GM19239 (cell line): Measurements from ENCODE around the gene INMT.

Experiments used
- DNase-seq: peaks from one replicate; pipeline ENCODE4 v3.0.0; 2011; ENCODE audit warnings: low spot score; ENCODE audit not compliant: insufficient read length
- FAIRE-seq: peaks from 2 replicates; lab custom pipeline; 2011; peaks lifted over from hg19 to GRCh38; lab: Jason Lieb, UNC

The INMT gene

DNA sequence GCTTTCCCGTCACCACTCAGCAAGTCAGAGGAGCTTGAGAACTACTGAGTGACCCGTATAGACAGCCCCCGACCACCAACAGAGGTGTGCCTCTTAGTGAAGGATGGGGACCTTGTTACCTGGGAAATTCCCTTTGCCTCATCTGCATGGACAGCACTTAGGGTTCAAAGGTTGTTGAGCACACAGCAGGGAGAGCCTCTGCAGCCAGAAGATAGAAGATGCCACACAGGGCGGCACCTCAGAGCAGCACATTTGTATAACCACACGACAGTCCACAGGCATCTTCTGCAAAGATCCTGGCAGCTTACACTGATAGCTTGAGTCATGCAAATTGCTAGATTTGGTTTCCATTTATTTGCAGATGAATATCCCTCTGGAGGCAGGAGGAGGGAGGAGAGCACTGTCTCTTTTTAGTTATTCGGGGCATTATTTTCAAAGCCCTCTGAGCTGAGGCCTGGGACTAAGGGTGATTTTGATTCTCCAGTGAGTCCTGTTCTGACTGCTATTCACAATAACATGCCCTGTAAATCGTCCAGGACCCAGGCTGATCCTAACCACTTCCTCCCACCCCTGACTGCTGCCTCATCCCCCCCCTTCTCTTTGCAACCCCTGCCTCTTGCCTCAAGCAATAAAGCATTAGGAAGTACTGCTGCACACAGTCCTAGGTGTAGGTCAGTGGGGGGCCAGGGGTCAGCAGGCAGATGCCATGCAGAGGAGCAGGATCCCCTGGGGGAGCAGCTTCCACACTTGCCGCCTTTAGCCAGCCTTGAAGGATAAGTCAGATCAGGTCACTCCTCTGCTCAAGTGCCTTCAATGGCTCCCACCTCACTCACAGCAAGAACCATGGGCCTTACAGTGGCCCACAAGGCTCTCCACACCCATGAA, 24.6 kb upstream of the INMT start:
- no peak for DNase-seq
- no peak for FAIRE-seq

- no peak for FAIRE-seq
- DNase-seq: no peak
Observed at GRCh38 chr7:30728591-30729100, 23.3 kb upstream of the INMT start.

GRCh38 chr7:30729642-30730041, 22.3 kb upstream of the INMT start:
- no peak for FAIRE-seq
- DNase-seq: no peak

DNA sequence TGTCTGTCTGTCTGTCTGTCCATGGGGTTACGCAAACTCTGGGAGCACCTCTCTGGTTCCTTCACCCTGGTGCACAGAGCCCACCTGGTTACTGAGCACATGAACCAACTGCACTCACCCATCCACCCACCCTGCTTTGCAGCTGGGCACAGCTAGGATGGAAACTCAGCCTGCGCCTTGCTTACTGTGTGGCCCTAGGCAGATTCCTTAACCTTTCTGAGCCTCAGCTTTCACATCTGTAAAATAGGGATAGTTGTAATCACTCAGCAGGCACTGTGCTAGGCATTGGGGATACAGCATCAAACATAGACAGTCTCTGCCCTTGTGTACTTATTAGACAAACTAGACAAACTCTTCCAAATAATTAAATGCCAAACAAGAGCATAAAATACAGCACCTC, 21.8 kb upstream of the INMT start:
- DNase-seq: no peak

DNA sequence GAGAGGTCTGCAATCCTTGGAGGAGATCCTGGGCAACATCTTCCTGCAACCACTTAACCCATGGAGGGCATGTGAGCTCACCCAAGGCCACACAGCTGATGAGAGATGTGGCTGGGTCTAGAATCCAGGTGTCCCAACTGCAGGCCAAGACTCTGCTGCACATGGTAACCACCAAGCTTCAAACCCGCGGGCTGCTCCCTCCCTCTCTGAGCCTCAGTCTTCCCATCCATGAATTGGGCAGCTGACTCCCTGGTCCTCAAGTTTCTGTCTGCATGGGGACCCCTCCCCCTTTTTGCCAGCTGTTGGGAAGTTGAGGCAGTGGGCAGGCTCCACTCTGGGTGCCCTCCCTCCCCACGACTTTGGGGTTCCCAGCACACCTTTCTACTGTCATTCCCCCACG, 20.9 kb upstream of the INMT start:
- DNase-seq (no peak), FAIRE-seq (no peak)

More for the DNA sequence above, 21.8 kb upstream of the INMT start:
- FAIRE-seq: no peak

DNA sequence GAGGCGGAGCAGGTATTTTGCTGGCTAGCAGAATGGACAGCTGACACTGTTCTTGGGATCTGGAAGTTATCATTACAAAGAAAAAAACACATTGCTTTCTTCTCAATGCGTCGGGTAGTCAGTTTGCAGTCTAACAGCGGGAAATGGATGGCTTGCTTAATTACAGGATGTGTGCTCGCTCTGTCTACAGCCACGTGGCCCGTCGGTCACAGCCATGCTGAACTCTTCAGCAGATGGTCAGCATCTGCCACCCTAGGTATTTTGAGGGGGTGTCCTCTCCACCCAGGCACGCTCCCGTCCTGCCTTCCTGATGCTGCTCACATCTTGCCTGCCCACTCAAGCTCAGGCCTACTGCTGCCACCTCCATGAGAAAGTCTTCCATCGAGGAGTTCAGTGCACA, 20.4 kb upstream of the INMT start:
- FAIRE-seq: no peak
- DNase-seq: no peak

GRCh38 chr7:30732606-30733005, 19.3 kb upstream of the INMT start:
- FAIRE-seq (no peak), DNase-seq (no peak)

- DNase-seq (no peak), FAIRE-seq (no peak)
Observed at GRCh38 chr7:30733216-30733615, 18.7 kb upstream of the INMT start.

DNA sequence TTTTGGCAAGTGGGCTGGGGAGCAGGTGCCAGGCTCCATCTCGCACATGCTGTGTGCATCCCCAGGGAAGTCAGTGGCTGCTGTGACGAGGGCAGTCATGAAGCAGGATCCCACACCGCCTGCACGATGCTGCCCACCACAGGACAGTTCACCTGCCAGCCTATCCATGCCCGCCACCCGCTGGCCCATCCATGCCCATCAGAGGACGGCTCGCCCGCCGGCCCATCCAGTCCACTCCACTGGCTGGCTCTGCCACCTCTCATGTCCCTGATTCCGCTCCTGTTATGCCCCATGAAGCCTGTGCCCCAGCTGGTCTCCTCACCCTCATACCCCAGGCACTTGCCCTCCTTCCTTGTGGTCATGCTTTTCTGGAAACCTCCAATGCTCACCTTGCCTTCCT, 18.2 kb upstream of the INMT start:
- FAIRE-seq: no peak
- no peak for DNase-seq

DNA sequence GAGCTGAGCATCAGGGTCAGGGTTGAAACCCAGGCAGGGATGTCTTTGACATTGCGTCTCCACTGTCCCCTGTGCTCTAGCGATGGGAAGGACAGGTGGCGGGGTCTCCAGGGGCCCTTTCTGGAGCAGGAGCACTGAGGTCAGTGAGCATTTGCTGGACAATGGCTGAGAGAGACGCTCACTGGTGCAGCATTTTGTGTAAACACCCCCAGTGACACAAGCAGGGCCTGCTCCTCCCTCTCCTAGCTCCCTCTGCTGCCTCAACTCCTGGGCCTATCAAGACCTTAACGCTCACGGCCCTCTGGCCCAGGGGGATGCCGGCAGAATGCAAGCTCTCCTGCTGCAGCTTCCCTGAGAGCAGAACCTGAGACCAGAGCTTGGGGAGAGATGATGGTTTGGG, 17.4 kb upstream of the INMT start:
- FAIRE-seq (no peak), DNase-seq (no peak)

DNA sequence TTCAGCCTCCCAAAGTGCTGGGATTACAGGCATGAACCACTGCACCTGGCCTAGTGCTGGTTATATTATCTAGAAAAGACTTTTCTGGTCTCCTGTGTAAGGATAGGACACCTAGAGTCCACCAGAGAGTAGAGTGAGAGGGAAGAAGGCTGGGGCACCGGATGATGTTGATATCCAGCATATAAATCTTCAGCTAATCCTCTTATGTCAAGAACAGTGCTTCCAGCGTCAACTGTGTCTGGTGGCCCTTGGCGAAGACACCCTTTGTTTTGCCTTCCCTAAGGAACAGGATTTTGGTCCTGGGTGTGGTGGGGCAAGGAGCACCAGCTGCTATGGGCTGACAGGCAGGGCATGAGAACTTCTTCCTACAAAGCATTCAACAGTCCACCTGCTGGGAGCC, 16.3 kb upstream of the INMT start:
- DNase-seq (no peak), FAIRE-seq (no peak)

- FAIRE-seq: no peak
Observed at GRCh38 chr7:30736291-30736690, 15.6 kb upstream of the INMT start.

DNA sequence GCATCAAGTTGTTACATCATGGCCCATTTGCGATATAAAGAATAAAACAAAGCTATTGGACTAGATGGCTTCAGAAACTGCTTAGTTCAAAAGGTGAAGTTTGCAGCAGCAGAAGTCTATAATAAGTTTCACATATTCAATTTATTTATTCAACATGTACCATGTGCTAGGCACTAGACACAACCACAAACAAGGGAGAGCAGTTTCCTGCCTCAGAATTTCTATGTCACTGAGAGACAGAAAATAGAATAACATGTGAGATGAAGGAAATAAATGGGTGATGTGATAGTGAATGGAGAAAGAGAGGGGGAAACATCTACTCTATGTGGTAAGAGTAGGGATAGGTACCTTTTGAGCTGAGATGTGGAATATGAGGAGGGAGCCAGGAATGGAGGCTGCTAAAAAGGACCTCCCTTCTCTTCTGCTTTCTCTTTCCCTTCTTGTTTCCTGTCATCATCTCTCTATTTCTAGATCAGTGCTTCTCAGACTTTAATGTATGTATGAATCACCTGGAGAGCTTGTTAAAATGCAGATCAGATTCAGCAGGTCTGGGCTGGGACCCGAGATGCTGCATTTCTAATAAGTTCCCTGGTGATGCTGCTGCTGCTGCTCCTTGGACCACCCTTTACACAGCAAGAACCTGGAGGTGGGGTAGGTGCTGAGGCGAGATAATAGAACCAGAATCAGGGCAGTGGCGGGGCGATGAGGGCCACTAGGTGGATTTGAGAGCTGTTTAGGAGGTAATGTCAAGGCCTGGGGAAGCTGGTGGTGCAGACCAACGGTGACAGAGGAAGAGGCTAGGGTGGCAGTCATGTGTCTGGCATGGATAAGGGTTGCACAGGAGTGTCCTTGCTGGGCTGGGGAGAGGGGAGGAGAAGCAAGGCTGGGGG, 13.7 kb upstream of the INMT start:
- DNase-seq (no peak), FAIRE-seq (no peak)

More at GRCh38 chr7:30736291-30736690, 15.6 kb upstream of the INMT start:
- DNase-seq: no peak

- DNase-seq (no peak), FAIRE-seq (no peak)
Observed at GRCh38 chr7:30739691-30740090, 12.2 kb upstream of the INMT start.

GRCh38 chr7:30740417-30741181, 11.3 kb upstream of the INMT start:
- FAIRE-seq (peak; percentile 95), DNase-seq (peak; percentile 86)

DNA sequence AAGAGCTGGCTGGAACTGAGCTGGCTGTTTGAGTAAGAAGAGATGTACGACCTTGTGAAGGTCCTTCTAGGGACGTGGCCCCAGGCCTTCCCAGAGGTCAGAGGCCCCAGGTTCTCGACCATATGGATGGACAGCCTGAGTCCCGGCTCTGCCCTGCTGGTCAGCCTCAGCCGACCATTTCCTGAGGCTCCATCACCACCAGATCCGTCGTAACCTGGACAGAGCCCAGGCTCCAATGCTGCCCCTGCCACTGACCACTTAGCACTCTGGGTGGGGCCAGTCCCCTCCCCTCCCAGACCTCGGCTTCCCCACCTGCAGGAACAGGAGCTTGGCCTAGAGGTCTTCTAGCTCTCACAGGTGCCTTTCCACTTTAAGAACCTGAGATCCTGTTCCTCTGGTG, 10.6 kb upstream of the INMT start:
- no peak for FAIRE-seq
- DNase-seq: no peak

GRCh38 chr7:30743371-30744074, 8.4 kb upstream of the INMT start:
- FAIRE-seq (no peak), DNase-seq (no peak)

GRCh38 chr7:30744075-30744417, 7.9 kb upstream of the INMT start:
- no peak for DNase-seq
- no peak for FAIRE-seq

- DNase-seq (no peak), FAIRE-seq (no peak)
Observed at GRCh38 chr7:30745261-30745941, 6.5 kb upstream of the INMT start.
